ENCODE data around the gene TRIM46.

GRCh38 chr1:155192346-155193274, 19.0 kb downstream of the TRIM46 start:
- TF ChIP-seq CTCF (conservative IDR thresholded peaks at IDR 0.05; ENCODE audit: low read depth in 2 of 2) (no peak), POLR2AphosphoS5 (IDR thresholded peaks at IDR 0.05; ENCODE audit: low read depth) (0 out of 2 replicates have a peak, but pooled peaks have one; percentile 31)

All from GM23338 (cell line).